T-cell (primary cell): ENCODE results near the gene KCNA2. TPM values are rescaled to one million over a fixed set of nuclear protein-coding genes. Genes with fewer than 3 reads are reported as not detected.

Source experiments
- ATAC-seq, 4 experiments: fragments of 200-7000 bp in 3 of 4; fragments of 150-1000 bp in 1 of 4; cut with Tn5 transposase; replicated peaks in 1 of 4; 1 replicate in 3 of 4; 2 replicates in 1 of 4; pipeline ENCODE4 v1.10.0; 2021; ENCODE audit warnings: moderate library complexity in 3 of 4, mild to moderate bottlenecking in 2 of 4, moderate number of reproducible peaks in 1 of 4
- CTCF ChIA-PET, 2 donors: fragments of 300-600 bp; sonication (Branson Sonifier 250); formaldehyde crosslinking; loops; one replicate each; lab custom pipeline; 2022; ENCODE audit warnings: antibody characterized with exemption in 2 of 2; lab: Charles Lee
- POLR2A ChIA-PET, 2 donors: fragments of 300-600 bp; sonication (Branson Sonifier 250); formaldehyde crosslinking; loops; one replicate each; lab custom pipeline; 2022; ENCODE audit warnings: antibody characterized with exemption in 2 of 2; lab: Charles Lee
- DNase-seq, 35 experiments: peaks; one replicate each; pipeline versions ENCODE4 v3.0.0 to v3.0.0-alpha.2; 2013 to 2023
- H3K27ac ChIP-seq: one replicate; pipeline ENCODE4 v1.5.1; 2013; ENCODE audit warnings: low read length
- H3K27me3 ChIP-seq, 2 experiments: replicated peaks in 1 of 2; 1 replicate in 1 of 2; 2 replicates in 1 of 2; pipeline versions ENCODE4 v1.6.1 to v1.7.0; 2013; ENCODE audit warnings: low read length in 1 of 2, mixed read lengths in 1 of 2; ENCODE audit not compliant: control insufficient read depth in 2 of 2, insufficient read depth in 2 of 2; ENCODE audit errors: extremely low read depth in 1 of 2
- H3K36me3 ChIP-seq, 2 donors: 1 replicate in 1 of 2; 2 replicates in 1 of 2; pipeline versions ENCODE4 v1.6.1 to v1.7.0; 2013; ENCODE audit warnings: low read length in 1 of 2; ENCODE audit not compliant: control insufficient read depth in 2 of 2, insufficient read depth in 1 of 2; ENCODE audit errors: extremely low read depth in 1 of 2
- H3K4me1 ChIP-seq, 2 experiments: 1 replicate in 1 of 2; 2 replicates in 1 of 2; pipeline versions ENCODE4 v1.6.1 to v1.7.0; 2013; ENCODE audit warnings: low read length in 2 of 2, mixed read lengths in 1 of 2; ENCODE audit not compliant: insufficient read depth in 2 of 2, control insufficient read depth in 1 of 2; ENCODE audit errors: extremely low read depth in 1 of 2
- H3K4me3 ChIP-seq, 2 donors: 1 replicate in 1 of 2; 2 replicates in 1 of 2; pipeline versions ENCODE4 v1.5.1 to v1.7.0; 2013; ENCODE audit warnings: mild to moderate bottlenecking in 2 of 2, low read length in 1 of 2, moderate library complexity in 1 of 2; ENCODE audit not compliant: control insufficient read depth in 1 of 2; ENCODE audit errors: extremely low read depth in 1 of 2
- H3K9me3 ChIP-seq: 2 replicates; pipeline ENCODE4 v1.7.0; 2013
- H3K27ac Mint-ChIP-seq, 2 donors: one replicate each; pipeline ENCODE4 v1.8.0; 2020 to 2021; ENCODE audit warnings: mild to moderate bottlenecking in 2 of 2, mixed read lengths in 2 of 2
- H3K27me3 Mint-ChIP-seq, 2 donors: one replicate each; pipeline ENCODE4 v1.8.0; 2021 to 2022; ENCODE audit warnings: mixed read lengths in 2 of 2
- H3K36me3 Mint-ChIP-seq: one replicate; pipeline ENCODE4 v1.8.0; 2021; ENCODE audit warnings: mixed read lengths
- H3K4me1 Mint-ChIP-seq, 3 donors: one replicate each; pipeline ENCODE4 v1.8.0; 2020 to 2022; ENCODE audit warnings: mixed read lengths in 3 of 3, mild to moderate bottlenecking in 1 of 3
- H3K4me3 Mint-ChIP-seq, 3 donors: one replicate each; pipeline ENCODE4 v1.8.0; 2020 to 2022; ENCODE audit warnings: mild to moderate bottlenecking in 3 of 3, mixed read lengths in 3 of 3, moderate library complexity in 3 of 3
- H3K9me3 Mint-ChIP-seq, 3 donors: one replicate each; pipeline ENCODE4 v1.8.0; 2020 to 2022; ENCODE audit warnings: mixed read lengths in 3 of 3
- WGBS: methylation state at CpG from one replicate; pipeline ENCODE4 v1.1.5; 2013; ENCODE audit warnings: missing lambda C conversion rate; ENCODE audit not compliant: insufficient coverage; 5-methylcytosine and 5-hydroxymethylcytosine counted together
- total RNA-seq, 35 experiments: library from RNA in 6 of 35; stranded (reverse) in 6 of 35; fragments of 120-200 nt in 1 of 35; gene quantifications; one replicate each; pipeline versions ENCODE4 v1.2.1 to v1.2.4 and lab custom pipeline; 2013 to 2026

KCNA2 gene
- total RNA-seq, 5 donors from 2014 or later (not counting 1 experiment from before 2014, with no cell fraction given) = 0.46 to 2.7 (median 0.93) TPM

- H3K4me1 Mint-ChIP-seq = no peaks in the 10 kb centered on the region
Observed at GRCh38 chr1:110565565-110565964, 40.6 kb downstream of the KCNA2 start.

GRCh38 chr1:110563089-110563488 is 43.1 kb downstream of the KCNA2 start:
- H3K4me1 Mint-ChIP-seq = no peaks in the 10 kb centered on the region
- no peak for ATAC-seq
- Histone ChIP-seq H3K27me3 (peaks cover 3 to 20% of the 10 kb centered on the region in 2 experiments), H3K4me1 (no peaks in the 10 kb centered on the region), H3K36me3 (no peaks in the 10 kb centered on the region), H3K9me3 (no peaks in the 10 kb centered on the region), H3K4me3 (no peak overlapping the region), H3K27ac (no peak overlapping the region)
- peaks cover 30% of the 10 kb centered on the region in 2 donors for H3K27me3 Mint-ChIP-seq
- H3K4me3 Mint-ChIP-seq = no peak overlapping the region
- no peaks in the 10 kb centered on the region for H3K9me3 Mint-ChIP-seq
- POLR2A ChIA-PET = interaction anchor here in 1 of 2 donors (0.5 kb wide), 1 partner anchor 201 kb away, joined by 4 read pairs; no protein-coding TSS in a partner anchor
- no peak overlapping the region for H3K27ac Mint-ChIP-seq
- H3K36me3 Mint-ChIP-seq = no peaks in the 10 kb centered on the region
- WGBS = 62% methylated on average over 3 of the region's 4 CpGs
- CTCF ChIA-PET = no interaction called here
- DNase-seq = no peak

More at GRCh38 chr1:110565565-110565964, 40.6 kb downstream of the KCNA2 start:
- ChIA-PET CTCF (no interaction called here), POLR2A (no interaction called here)
- 83% methylated on average over 1 of the region's 1 CpG for WGBS
- Mint-ChIP-seq H3K4me3 (no peak overlapping the region), H3K27ac (no peak overlapping the region), H3K9me3 (no peaks in the 10 kb centered on the region), H3K27me3 (peaks cover 28 to 34% of the 10 kb centered on the region in 2 donors), H3K36me3 (no peaks in the 10 kb centered on the region)
- ATAC-seq (no peak), DNase-seq (no peak)
- H3K27me3 ChIP-seq = peaks cover 5 to 22% of the 10 kb centered on the region in 2 experiments
- H3K9me3 ChIP-seq = no peaks in the 10 kb centered on the region
- no peaks in the 10 kb centered on the region for H3K4me1 ChIP-seq
- H3K4me3 ChIP-seq = no peak overlapping the region
- no peaks in the 10 kb centered on the region for H3K36me3 ChIP-seq
- no peak overlapping the region for H3K27ac ChIP-seq

DNA sequence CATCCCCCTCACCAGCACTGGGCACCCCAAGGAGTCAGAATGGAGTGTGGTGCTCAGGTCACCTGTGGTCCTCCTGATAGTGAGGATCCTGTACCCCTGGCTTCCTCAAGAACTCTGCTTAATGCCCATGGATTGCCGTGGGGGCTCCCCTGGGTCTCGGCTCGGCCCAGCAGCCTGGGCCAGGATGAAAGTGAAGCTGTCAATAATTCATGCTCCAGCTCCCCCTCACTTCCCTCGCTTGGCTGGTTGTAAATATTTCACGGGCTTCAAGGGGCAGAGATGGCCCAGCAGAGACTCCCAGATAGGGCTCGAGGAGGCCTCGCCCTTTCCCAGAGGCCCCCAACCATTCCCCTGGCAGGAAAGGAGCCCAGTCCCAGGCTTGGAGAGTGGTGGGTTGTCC is 44.6 kb downstream of the KCNA2 start:
- CTCF ChIA-PET = no interaction called here

GRCh38 chr1:110559157-110559556 is 47.0 kb downstream of the KCNA2 start:
- ChIA-PET POLR2A (no interaction called here), CTCF (no interaction called here)
- WGBS = 46% methylated on average over 3 of the region's 4 CpGs
- ATAC-seq = no peak
- peaks cover 2 to 43% of the 10 kb centered on the region in 2 experiments for H3K27me3 ChIP-seq
- peaks cover 0 to 9% of the 10 kb centered on the region in 2 experiments for H3K4me1 ChIP-seq
- peaks cover 31 to 49% of the 10 kb centered on the region in 2 donors for H3K27me3 Mint-ChIP-seq
- H3K27ac ChIP-seq = no peak overlapping the region
- no peaks in the 10 kb centered on the region for H3K9me3 ChIP-seq
- no peaks in the 10 kb centered on the region for H3K36me3 Mint-ChIP-seq
- no peak overlapping the region for H3K27ac Mint-ChIP-seq
- H3K4me3 Mint-ChIP-seq = no peak overlapping the region
- H3K4me1 Mint-ChIP-seq = peaks cover 4 to 6% (median 5%) of the 10 kb centered on the region in 3 donors
- H3K36me3 ChIP-seq = no peaks in the 10 kb centered on the region
- no peak overlapping the region for H3K4me3 ChIP-seq
- no peak for DNase-seq
- no peaks in the 10 kb centered on the region for H3K9me3 Mint-ChIP-seq

More for the DNA sequence above, 44.6 kb downstream of the KCNA2 start:
- peaks cover 34 to 35% of the 10 kb centered on the region in 2 donors for H3K27me3 Mint-ChIP-seq
- Histone ChIP-seq H3K4me1 (no peaks in the 10 kb centered on the region), H3K36me3 (no peaks in the 10 kb centered on the region), H3K27me3 (peaks cover 0 to 29% of the 10 kb centered on the region in 2 experiments), H3K27ac (no peak overlapping the region), H3K4me3 (no peak overlapping the region), H3K9me3 (no peaks in the 10 kb centered on the region)
- no peak overlapping the region for H3K4me3 Mint-ChIP-seq
- 79% methylated on average over 5 of the region's 7 CpGs for WGBS
- POLR2A ChIA-PET = no interaction called here
- no peak overlapping the region for H3K27ac Mint-ChIP-seq
- no peaks in the 10 kb centered on the region for H3K36me3 Mint-ChIP-seq
- no peak for DNase-seq
- H3K4me1 Mint-ChIP-seq = no peaks in the 10 kb centered on the region
- ATAC-seq = no peak
- no peaks in the 10 kb centered on the region for H3K9me3 Mint-ChIP-seq

- Mint-ChIP-seq H3K27ac (no peak overlapping the region), H3K36me3 (no peaks in the 10 kb centered on the region), H3K4me3 (no peak overlapping the region), H3K9me3 (no peaks in the 10 kb centered on the region), H3K4me1 (peaks cover 4 to 6% (median 5%) of the 10 kb centered on the region in 3 donors), H3K27me3 (peaks cover 36 to 55% of the 10 kb centered on the region in 2 donors)
- POLR2A ChIA-PET = no interaction called here
- no peak overlapping the region for H3K27ac ChIP-seq
- H3K9me3 ChIP-seq = no peaks in the 10 kb centered on the region
- peaks cover 0 to 9% of the 10 kb centered on the region in 2 experiments for H3K4me1 ChIP-seq
- CTCF ChIA-PET = interaction anchor here in 1 of 2 donors (0.6 to 2.2 kb wide), 5 partner anchors 56 to 750 kb away, joined by 3 to 16 read pairs (median 3); no protein-coding TSS in a partner anchor
- no peak for ATAC-seq
- no peak for DNase-seq
- WGBS = 79% methylated on average over 3 of the region's 3 CpGs
- peaks cover 2 to 44% of the 10 kb centered on the region in 2 experiments for H3K27me3 ChIP-seq
- H3K36me3 ChIP-seq = no peaks in the 10 kb centered on the region
- no peak overlapping the region for H3K4me3 ChIP-seq
Observed at GRCh38 chr1:110557481-110557880, 48.7 kb downstream of the KCNA2 start.

DNA sequence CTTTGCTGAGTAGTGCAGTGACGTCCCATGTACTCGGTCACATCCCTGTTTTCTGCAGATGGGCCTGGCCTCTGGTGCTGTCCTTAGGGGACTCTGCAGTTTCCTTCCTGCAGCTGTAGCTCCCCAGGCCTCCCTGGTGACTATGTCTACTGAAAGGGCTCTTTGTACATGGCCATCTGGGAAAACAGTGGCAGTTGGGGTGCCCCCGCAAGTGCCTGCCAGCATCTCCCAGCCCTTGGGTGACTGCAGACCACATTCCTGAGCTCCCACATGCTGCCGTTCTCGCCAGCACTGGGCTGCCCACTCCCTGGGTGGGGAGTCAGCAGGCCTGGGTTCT is 49.7 kb downstream of the KCNA2 start:
- no peaks in the 10 kb centered on the region for H3K9me3 ChIP-seq
- peaks cover 43 to 65% of the 10 kb centered on the region in 2 donors for H3K27me3 Mint-ChIP-seq
- H3K4me1 Mint-ChIP-seq = peaks cover 4 to 6% (median 5%) of the 10 kb centered on the region in 3 donors
- no peaks in the 10 kb centered on the region for H3K9me3 Mint-ChIP-seq
- H3K27me3 ChIP-seq = peaks cover 2 to 49% of the 10 kb centered on the region in 2 experiments
- no peak overlapping the region for H3K4me3 ChIP-seq
- DNase-seq (no peak), ATAC-seq (no peak)
- H3K4me3 Mint-ChIP-seq = no peak overlapping the region
- no peak overlapping the region for H3K27ac Mint-ChIP-seq
- H3K27ac ChIP-seq = no peak overlapping the region
- H3K4me1 ChIP-seq = peaks cover 0 to 9% of the 10 kb centered on the region in 2 experiments
- ChIA-PET POLR2A (interaction anchor here in 1 of 2 donors (0.6 kb wide), 1 partner anchor 63 kb away, joined by 8 read pairs; no protein-coding TSS in a partner anchor), CTCF (interaction anchor here (1.0 to 2.2 kb wide), 6 partner anchors 57 to 231 kb away, joined by 3 to 16 read pairs (median 4); no protein-coding TSS in a partner anchor)
- no peaks in the 10 kb centered on the region for H3K36me3 ChIP-seq
- no peaks in the 10 kb centered on the region for H3K36me3 Mint-ChIP-seq
- 78% methylated on average over 5 of the region's 5 CpGs for WGBS
